Esophagus muscularis mucosa (tissue), 4 donors: ENCODE measurements around the gene MRGPRF. TPM values are rescaled to one million over a fixed set of nuclear protein-coding genes. Genes with fewer than 3 reads are reported as not detected.
"Not testable (repeated sequence)": the region's sequence is repeated elsewhere in the genome, so short reads cannot be mapped to it uniquely, and the experiment has no call there.

ENCODE experiments used
- DNase-seq: peaks from one replicate; pipeline ENCODE4 v3.0.0-alpha.2; 2017; ENCODE audit errors: extremely low spot score
- H3K27ac ChIP-seq, 4 donors: fragments of 200-600 bp; sonication (generic); replicated peaks in 1 of 4; 1 replicate in 3 of 4; 2 replicates in 1 of 4; pipeline ENCODE4 v1.5.1; 2016 to 2019; ENCODE audit warnings: mild to moderate bottlenecking in 1 of 4
- H3K27me3 ChIP-seq, 4 donors: fragments of 200-600 bp; sonication (generic); one replicate each; pipeline versions ENCODE4 v1.5.1 to v1.6.0; 2016 to 2019
- H3K36me3 ChIP-seq, 4 donors: fragments of 200-600 bp; sonication (generic); one replicate each; pipeline ENCODE4 v1.5.1; 2016 to 2019
- H3K4me1 ChIP-seq, 4 donors: fragments of 200-600 bp; sonication (generic); one replicate each; pipeline ENCODE4 v1.5.1; 2016 to 2019
- H3K4me3 ChIP-seq, 4 donors: fragments of 200-600 bp; sonication (generic); 1 replicate in 2 of 4; 2 replicates in 2 of 4; pipeline ENCODE4 v1.5.1; 2016 to 2019; ENCODE audit warnings: mild to moderate bottlenecking in 4 of 4, moderate library complexity in 1 of 4
- H3K9me3 ChIP-seq, 4 donors: fragments of 200-600 bp; sonication (generic); 1 replicate in 3 of 4; 2 replicates in 1 of 4; pipeline ENCODE4 v1.5.1; 2016 to 2019
- CTCF ChIP-seq, 3 experiments: fragments of 200-600 bp in 2 of 3; fragments of 450-650 bp in 1 of 3; sonication (generic) in 2 of 3; IDR thresholded peaks; one replicate each; pipeline ENCODE4 v1.5.1; 2017 to 2019; ENCODE audit warnings: antibody characterized with exemption in 3 of 3, mild to moderate bottlenecking in 2 of 3, moderate library complexity in 1 of 3
- EP300 ChIP-seq: sonication (generic); formaldehyde crosslinking; IDR thresholded peaks from one replicate; pipeline ENCODE4 v1.6.1; 2017; ENCODE audit warnings: antibody characterized with exemption
- POLR2A ChIP-seq: fragments of 450-650 bp; IDR thresholded peaks from one replicate; pipeline ENCODE4 v1.6.1; 2017; ENCODE audit warnings: antibody characterized with exemption, moderate library complexity, mild to moderate bottlenecking, low read depth
- POLR2AphosphoS5 ChIP-seq, 2 donors: sonication (generic); formaldehyde crosslinking; IDR thresholded peaks; one replicate each; pipeline ENCODE4 v1.6.1; 2017; ENCODE audit warnings: antibody characterized with exemption in 2 of 2
- WGBS: methylation state at CpG from one replicate; pipeline ENCODE4 v1.1.5; 2018; 5-methylcytosine and 5-hydroxymethylcytosine counted together
- intact Hi-C: fragments of 100-400 bp; cut with DNase I; formaldehyde crosslinking; loops from one replicate; pipeline ENCODE4 v1.15.1; 2023
- total RNA-seq, 4 donors: library from RNA; depleted of rRNA; stranded (reverse); fragments of >200 nt; gene quantifications; one replicate each; pipeline versions ENCODE4 v1.1.0 to v1.2.1, GENCODE V29; 2016

The MRGPRF gene
- total RNA-seq, 4 donors from 2014 or later = 77.9 to 206 (median 126) TPM

- TF ChIP-seq POLR2AphosphoS5 (IDR thresholded peaks at IDR 0.05) (no peak), CTCF (IDR thresholded peaks at IDR 0.05) (no peak), EP300 (no peak), POLR2A (no peak)
- Histone ChIP-seq H3K27me3 (no peaks in the 10 kb centered on the region), H3K4me1 (peaks cover 7 to 42% (median 13%) of the 10 kb centered on the region in 4 donors), H3K9me3 (no peaks in the 10 kb centered on the region), H3K36me3 (no peaks in the 10 kb centered on the region), H3K27ac (no peak overlapping the region), H3K4me3 (no peak overlapping the region)
- no peak for DNase-seq
- intact Hi-C loops = no loop called here
- WGBS = 87% methylated on average over 13 of the region's 14 CpGs
Observed at GRCh38 chr11:68977781-68978625, 35.0 kb downstream of the MRGPRF start.

GRCh38 chr11:68976563-68976962, 36.5 kb downstream of the MRGPRF start:
- TF ChIP-seq CTCF (IDR thresholded peaks at IDR 0.05) (no peak), EP300 (no peak), POLR2AphosphoS5 (IDR thresholded peaks at IDR 0.05) (no peak), POLR2A (no peak)
- intact Hi-C loops = no loop called here
- H3K4me3 ChIP-seq = no peak overlapping the region
- no peak for DNase-seq
- H3K36me3 ChIP-seq = no peaks in the 10 kb centered on the region
- H3K27ac ChIP-seq = no peak overlapping the region
- peaks cover 7 to 42% (median 13%) of the 10 kb centered on the region in 4 donors for H3K4me1 ChIP-seq
- WGBS = 60% methylated on average over 2 of the region's 4 CpGs
- H3K9me3 ChIP-seq = no peaks in the 10 kb centered on the region
- H3K27me3 ChIP-seq = no peaks in the 10 kb centered on the region

DNA sequence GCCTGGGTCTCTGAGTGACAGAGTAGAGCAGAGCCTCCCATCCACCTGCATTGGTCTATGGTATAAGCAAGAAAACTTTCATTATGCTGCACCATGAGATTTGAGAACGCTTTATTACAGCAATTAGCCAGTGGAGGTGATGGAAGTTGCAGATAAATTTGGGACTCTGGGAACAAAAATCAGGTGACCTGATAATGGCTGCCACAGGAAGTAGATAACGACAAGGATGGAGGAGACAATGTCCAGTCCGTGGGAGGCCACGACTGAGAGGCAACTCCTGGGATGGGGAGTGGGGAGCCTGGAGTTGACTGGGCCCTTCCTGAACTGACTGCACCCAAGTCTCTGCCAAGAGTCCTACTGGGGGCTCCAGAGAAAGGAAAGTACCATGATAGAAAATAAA, 37.0 kb downstream of the MRGPRF start:
- Histone ChIP-seq H3K36me3 (no peaks in the 10 kb centered on the region), H3K27ac (no peak overlapping the region), H3K9me3 (no peaks in the 10 kb centered on the region), H3K27me3 (no peaks in the 10 kb centered on the region), H3K4me1 (peaks cover 7 to 42% (median 13%) of the 10 kb centered on the region in 4 donors), H3K4me3 (no peak overlapping the region)
- 61% methylated on average over 4 of the region's 4 CpGs for WGBS
- intact Hi-C loops = no loop called here
- no peak for DNase-seq
- TF ChIP-seq POLR2A (no peak), CTCF (IDR thresholded peaks at IDR 0.05) (no peak), POLR2AphosphoS5 (IDR thresholded peaks at IDR 0.05) (no peak), EP300 (no peak)

DNA sequence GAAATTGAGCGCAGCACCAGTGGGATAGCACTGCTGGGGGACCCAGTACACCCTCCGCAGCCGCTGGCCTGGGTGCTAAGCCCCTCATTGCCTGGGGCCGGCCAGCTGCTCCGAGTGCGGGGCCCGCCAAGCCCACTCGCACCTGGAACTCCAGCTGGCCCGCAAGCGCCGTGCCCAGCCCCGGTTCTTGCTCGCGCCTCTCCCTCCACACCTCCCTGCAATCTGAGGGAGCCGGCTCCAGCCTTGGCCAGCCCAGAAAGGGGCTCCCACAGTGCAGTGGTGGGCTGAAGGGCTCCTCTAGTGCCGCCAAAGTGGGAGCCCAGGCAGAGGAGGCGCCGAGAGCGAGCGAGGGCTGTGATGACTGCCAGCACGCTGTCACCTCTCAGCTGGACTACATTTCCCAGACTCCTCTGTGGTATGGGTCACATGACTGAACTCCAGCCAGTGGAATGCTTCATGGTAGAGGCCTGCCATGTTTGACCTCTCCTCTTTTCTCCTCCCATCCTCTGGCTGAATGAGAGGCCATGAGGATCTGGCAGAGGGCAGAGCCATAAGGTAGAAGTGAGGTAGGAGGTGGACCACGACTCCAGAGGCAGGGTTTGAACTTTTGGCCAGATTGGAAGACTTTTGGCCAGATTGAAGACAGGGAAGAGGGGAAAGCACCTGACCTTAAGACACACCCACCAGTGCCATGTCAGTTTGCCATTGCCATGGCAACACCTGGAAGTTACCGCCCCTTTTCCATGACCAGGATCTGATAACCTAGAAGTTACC, 38.4 kb downstream of the MRGPRF start:
- intact Hi-C loops = no loop called here
- Histone ChIP-seq H3K27me3 (no peaks in the 10 kb centered on the region), H3K27ac (no peak overlapping the region), H3K9me3 (no peaks in the 10 kb centered on the region), H3K4me1 (peaks cover 7 to 42% (median 13%) of the 10 kb centered on the region in 4 donors), H3K36me3 (no peaks in the 10 kb centered on the region), H3K4me3 (no peak overlapping the region)
- TF ChIP-seq EP300 = no peak
- TF ChIP-seq POLR2A = no peak
- no peak for TF ChIP-seq CTCF (IDR thresholded peaks at IDR 0.05)
- TF ChIP-seq POLR2AphosphoS5 (IDR thresholded peaks at IDR 0.05) = no peak
- no peak for DNase-seq
- WGBS = 99% methylated on average over 9 of the region's 23 CpGs

DNA sequence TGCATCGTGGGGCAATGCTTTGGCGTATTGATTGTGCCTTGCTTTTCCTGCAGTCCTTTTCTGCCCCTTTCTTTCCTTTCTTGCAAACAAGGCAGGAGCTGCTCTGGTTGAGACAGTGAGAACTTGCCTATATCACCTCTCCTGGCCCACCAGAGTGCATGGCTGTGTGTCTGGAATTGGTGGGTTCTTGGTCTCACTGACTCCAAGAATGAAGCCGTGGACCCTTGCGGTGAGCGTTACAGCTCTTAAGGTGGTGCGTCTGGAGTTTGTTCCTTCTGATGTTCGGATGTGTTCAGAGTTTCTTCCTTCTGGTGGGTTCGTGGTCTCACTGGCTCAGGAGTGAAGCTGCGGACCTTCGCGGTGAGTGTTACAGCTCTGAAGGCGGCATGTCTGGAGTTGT, 39.3 kb downstream of the MRGPRF start:
- H3K27ac ChIP-seq, H3K27me3 ChIP-seq, H3K36me3 ChIP-seq, DNase-seq, H3K9me3 ChIP-seq, H3K4me3 ChIP-seq, intact Hi-C loops: not testable (repeated sequence)
- WGBS = 91% methylated on average over 12 of the region's 12 CpGs
- H3K4me1 ChIP-seq = peaks cover 0 to 38% (median 7%) of the 10 kb centered on the region in 4 donors
